HL-60/S4 treated with phorbol 12-myristate 13-acetate at 8.2 ng/mL for 4 days and 3 days (cell line): ENCODE data around the gene ZBTB7C.

ENCODE experiments used
- in situ Hi-C: fragments of 300-500 bp; cut with MboI; formaldehyde crosslinking; loops from 2 replicates; pipeline ENCODE4 v1.15.0; 2022; ENCODE audit warnings: low sequenced_read_pairs

ZBTB7C gene

DNA sequence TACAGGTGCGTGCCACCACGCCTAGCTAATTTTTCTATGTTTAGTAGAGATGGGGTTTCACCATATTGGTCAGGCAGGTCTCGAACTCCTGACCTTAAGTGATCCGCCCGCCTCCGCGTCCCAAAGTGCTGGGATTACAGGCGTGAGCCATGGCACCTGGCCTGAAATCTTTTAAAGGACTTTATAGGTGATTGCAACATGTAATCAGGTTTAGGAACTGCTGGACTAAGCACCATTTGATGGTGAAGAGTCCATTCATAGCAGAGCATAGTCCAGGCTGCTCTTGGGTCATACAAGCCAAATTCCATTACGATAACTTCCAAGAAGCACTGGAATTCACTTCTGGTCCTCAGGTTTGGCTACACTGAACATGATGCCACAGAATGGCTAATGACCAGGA lies 278.1 kb downstream of the ZBTB7C start:
- in situ Hi-C loops, result no loop called here

DNA sequence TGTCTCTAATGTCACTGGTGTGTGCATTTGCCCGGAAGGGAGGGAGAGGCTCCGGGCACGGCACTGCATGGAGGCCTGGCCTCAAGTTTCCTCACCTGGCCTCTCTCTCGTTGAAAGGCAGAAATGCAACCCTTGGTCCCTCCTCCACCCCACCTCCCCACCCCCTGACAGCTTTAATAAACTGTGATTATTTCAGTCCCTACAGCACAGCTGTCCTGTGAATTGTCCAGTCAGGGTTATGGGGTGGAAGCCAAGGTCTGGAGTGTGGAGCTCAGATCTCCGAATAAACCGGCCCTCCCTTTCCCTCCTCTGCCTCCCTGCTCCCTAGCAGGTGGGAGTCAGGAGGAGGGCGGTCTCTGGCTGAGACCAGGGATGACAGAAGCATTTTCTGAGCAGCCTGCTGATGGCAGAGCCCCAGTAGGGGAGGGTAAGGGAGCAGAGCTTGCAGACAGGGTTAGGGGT lies 279.5 kb downstream of the ZBTB7C start:
- in situ Hi-C loops, result no loop called here

DNA sequence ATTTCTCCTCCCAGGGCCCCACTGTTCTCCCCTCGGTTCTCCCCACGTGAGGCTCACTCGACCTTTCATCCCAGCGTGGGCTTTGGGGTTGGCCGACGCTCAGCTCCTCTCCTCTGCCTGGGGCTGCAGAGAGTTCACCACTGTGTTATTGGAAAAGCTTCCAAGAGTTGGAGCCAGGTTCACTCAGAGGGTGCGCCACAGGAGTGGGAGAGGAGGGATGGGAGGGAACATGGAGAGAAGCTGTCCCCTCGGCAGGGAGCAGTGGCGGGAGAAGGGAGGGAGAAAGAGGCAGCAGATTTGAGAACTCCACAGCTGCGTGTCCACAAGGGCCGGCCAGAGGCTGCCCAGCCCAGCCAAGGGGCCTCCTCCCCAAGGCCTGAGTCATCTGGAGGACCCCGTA lies 281.6 kb downstream of the ZBTB7C start:
- in situ Hi-C loops, result no loop called here

DNA sequence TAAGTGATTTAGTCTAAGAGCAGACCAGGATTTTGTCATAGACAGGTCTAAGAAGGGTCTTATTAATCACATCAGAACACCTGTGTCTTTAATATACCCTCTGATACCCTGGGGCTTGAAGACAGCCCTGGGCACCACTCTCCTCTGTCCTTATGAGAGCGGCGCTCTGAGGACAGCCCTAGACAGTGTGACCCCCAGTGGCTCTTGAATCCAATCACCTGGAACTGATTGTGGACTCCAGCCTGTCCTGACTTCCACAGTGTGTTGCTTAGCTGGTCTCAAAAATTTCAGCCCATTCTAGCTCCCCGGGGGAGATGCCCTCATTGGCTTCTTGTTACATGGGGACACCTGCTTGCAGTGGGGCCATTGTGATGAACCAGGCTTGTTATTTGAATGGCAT lies 282.9 kb downstream of the ZBTB7C start:
- in situ Hi-C loops, result no loop called here

DNA sequence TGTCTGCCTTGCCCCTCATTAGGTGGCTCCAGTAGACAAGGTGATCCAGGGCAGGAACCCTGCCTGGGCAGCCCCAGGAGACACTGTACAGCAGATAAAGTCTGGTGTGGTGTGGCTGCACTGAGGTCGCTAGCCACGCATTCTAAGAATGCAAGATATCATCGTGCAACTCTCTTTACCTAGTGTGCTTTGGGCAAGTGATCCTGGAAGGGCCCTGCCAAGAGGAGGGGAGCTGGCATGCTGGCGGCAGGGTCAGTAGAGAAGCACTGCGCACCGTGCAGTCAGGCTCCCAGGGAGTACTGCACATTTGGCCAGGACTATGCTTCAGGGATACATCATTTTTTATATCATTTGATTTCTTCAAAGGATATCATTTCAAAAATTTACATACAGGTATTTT lies 283.5 kb downstream of the ZBTB7C start:
- in situ Hi-C loops, result no loop called here

DNA sequence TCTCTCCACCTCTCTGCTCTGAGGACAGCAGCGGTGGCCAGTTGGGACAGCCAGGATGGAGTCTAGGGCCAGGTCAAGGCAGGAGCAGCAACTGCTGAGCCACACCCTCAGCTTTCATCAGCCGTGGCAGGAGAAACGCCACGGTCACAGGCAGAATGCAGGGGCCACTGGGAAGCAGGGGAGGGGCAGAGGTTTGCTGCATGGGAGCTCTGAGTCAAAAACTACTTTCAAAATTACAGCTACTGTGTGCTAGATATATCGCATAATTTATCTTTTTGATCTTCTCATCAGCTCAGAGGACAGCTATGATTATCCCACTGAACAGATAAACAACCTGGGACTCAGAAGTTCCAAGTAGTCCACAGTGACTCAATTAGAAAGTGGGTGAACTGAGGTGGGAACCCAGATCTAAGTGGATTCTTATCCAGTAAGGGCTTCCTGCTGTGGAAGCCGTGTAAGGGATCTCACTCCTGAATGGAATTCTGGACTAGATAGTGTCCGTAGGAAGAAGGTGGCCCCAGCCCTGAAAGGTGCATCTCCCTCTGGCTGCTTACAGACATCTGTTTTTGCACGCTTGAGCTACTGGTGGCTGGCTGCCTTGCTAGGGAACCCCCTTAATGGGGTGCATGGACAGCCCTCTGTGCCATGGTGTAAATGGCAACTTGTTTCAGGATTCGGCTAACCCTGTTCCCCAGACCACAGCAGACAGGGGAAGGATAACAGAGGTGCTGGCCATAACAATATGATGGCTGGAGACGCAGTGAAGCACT lies 284.1 kb downstream of the ZBTB7C start:
- in situ Hi-C loops, result no loop called here

DNA sequence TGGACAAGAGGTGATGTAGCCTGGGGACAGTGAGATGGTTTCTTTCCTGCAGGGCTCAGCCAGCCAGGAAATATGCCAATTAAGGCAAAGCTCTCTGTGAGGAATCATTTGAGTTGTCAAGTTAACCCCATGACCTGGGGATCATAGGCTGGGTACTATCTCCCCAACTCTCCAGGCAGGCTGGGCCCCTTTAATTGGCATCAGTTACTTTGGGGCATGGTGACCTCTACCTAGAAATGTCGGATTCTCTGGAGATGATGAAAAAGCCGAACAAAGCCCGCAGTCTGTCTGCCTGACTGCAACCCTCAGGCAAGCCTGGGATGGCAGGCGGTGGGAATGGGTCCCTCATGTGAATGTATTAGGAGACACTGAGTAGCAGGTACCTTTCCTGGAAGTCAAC lies 285.2 kb downstream of the ZBTB7C start:
- in situ Hi-C loops, result no loop called here

DNA sequence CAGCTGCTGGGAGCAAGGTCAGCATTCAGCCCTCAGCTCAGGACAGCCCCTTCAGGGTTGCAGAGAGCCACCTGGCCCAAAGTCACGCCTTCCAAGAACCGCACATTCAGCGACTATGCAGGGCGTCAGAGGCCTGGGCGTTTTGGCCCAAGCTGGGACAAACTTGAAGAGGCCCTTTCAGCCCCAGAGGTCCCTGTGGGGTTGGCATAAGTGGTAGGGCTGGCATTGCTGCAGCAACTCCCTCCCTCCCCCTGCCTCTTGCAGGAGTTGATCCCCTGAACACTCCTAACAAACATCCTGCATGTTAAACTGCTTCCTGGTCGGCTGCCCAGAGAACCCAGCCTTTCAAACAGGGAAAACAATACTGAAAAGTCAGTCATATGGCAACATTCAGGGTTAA lies 285.9 kb downstream of the ZBTB7C start:
- in situ Hi-C loops, result no loop called here

DNA sequence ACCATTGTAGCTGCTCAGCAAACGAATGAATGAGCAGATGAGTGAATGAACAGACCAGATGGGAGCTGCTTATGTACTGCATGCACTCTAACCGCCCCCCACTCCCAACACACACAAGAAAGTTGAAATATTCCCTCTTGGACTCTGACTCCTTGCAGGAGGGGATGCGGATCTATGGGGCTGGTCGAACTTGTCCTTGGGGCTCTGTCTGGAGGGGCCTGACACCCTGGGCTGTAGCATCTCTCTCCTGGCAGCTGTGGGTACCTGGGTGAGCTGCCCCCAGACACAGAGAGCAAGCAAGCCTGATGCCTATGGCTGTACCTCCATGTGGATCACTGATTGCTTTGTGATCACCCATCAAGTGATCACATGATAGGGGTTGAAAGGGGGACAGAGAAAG lies 286.4 kb downstream of the ZBTB7C start:
- in situ Hi-C loops, result no loop called here

DNA sequence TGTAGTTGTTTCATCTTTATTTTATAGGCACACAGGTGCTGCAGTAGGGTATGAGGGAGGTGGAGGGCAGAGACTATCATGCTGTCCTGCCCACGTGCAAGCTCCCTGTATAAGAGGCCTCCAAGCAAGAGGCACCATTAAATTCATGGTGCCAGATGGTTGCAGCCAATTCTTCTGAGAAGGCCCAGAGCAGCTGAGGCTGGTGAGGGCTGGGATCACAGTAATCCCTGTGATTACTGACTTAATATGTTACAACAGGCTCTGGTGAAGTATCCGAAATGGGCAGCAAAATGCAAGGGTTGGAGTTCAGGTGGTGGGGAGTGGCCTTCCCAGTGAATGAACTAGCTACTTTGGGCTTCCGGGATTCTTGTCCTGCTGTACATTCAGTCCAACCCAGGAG lies 286.8 kb downstream of the ZBTB7C start:
- in situ Hi-C loops, result no loop called here

DNA sequence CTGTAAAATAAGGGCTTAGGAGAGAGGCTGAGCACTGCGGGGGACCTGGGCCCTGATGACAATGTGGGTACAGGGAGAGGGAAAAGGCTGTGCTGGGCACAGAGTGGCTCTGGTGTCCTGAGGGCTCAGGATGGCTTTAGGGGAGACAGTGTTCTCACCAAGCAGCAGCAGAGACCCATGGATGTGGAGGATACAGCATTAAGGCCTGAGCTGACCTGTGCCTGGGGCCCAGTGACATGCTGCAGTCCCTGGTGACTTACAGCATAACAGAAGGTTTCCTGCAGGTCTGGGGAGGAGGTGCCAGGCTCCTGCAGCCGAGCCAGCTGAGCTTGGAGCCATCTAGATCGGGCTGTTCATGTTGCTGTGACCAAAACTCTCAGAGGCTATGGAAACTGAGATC lies 287.4 kb downstream of the ZBTB7C start:
- in situ Hi-C loops, result no loop called here

DNA sequence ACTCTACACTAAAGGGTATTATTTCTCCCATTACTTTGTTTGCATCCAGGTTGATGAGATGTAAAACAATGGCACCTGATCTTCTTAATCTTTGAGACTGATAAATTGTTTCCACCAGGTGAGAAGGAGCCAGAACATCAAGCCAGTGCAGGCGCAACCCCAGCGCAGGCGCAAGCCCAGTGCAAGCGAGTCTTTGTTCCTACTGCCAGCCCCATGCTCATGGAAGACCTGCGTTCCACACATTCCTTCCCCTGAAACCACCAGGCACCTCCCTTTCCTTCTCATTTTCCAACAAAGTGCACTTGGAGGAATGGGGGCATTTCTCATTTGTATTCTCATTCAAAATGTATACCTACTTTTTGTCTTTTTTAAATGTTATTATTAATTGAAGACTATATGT lies 290.0 kb downstream of the ZBTB7C start:
- in situ Hi-C loops, result no loop called here

DNA sequence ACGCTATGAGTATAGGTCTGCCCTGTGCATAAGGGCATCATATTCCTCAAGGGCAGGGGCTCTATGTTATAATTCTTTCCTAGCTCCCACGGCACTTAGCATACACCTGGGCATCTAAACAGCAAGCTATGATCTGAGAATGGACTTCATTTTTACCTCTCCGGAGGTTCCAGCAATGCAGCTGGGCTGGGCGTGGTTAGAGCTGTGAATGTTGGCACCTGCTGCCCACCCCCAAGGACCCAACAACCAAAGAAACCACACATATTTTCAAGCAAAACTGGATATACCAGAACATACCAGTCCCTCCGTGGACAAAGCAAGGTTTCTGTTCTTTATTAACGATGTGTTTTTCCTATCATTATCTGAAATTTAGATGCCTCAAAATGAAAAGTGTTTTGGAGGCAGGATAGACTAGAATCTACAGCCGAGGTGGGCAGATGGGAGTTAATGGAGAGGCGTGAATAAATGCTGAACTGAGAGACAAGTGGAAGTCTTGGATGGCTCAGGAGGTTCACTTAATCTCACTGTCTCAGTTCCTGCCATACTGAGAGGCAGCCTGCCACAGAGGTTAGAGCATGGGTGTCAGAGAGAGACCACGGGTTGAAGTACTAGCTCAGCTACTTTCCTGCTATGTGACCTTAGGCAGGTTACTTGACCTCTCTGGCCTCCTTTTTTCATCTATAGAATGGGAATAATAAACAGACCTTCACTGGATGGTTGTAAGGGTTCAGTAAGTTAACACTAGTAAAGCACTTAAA lies 292.1 kb downstream of the ZBTB7C start:
- in situ Hi-C loops, result no loop called here

DNA sequence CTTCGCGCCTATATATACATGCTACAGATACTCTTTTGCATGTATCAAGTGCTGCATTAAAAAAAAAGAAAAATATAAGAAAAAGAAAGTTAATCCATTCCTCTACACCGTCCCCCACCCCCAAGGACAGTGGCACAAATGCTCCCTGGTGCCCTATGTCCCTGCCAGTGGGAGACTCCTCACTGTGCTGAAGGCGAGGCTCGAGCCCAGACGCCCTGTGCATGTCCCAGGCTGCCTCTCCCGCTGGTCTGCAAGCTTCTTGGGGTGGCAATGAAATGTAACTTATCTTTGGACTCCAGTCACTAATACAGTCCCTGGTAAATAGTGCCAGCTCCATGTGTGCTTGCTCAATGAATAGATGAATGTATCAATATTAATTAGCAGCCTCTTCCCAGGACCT lies 293.2 kb downstream of the ZBTB7C start:
- in situ Hi-C loops, result no loop called here

DNA sequence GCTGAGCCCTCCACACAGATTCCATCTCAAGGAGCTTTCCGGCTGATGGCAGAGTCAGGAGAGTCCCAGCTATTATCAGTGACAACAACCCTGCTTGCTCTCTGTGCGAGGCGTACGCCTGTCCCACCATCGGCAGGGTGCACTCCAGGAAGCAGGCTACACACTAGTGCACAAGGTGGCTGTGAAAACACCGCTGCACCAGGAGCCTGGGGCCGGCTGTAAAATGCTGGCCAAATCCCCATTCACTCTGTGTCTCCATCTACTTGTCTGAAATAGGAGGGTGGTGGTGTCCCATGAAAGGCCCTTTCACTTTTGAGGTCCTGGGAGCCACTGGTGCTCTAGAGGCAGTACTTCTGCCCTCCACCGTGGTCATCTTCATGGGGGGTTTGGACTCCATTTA lies 295.5 kb downstream of the ZBTB7C start:
- in situ Hi-C loops, result no loop called here

DNA sequence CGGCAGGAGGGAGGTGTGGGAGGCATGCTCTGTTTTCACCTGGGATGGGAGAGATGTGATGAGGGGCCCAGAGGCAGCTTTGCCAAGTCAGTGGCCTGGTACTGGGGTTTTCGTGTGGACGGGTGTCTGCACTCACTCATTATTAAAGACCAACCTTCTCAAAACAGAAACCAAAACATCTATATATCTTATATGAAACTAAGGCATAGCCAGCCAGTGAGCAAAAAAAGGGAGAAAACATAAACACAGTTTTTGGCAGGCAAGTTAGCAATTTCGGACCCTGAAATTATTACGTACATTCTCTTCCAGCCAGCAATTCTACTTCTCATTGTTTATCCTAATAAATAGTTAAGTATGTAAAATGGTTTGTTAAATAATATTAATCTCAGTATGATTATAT lies 297.6 kb downstream of the ZBTB7C start:
- in situ Hi-C loops, result no loop called here

DNA sequence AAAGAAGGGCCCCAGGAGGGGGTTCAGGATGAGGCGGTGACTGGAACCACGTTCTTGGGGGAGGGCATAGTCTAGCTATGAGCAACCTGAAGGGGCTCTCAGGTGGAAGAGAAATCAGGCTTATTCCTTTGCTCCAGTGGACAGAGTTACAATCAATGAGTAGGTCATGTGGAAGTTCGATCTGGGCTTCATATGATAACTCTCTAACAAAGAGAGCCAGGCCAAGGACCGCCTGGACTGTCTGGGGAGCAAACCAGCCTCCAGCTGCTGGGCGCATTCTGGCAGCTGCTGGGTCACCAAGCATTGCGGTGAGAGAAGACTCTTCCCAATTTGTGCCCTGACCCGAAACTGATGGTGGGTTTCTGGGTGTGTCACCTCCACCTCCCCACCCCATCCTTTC lies 298.4 kb downstream of the ZBTB7C start:
- in situ Hi-C loops, result no loop called here

DNA sequence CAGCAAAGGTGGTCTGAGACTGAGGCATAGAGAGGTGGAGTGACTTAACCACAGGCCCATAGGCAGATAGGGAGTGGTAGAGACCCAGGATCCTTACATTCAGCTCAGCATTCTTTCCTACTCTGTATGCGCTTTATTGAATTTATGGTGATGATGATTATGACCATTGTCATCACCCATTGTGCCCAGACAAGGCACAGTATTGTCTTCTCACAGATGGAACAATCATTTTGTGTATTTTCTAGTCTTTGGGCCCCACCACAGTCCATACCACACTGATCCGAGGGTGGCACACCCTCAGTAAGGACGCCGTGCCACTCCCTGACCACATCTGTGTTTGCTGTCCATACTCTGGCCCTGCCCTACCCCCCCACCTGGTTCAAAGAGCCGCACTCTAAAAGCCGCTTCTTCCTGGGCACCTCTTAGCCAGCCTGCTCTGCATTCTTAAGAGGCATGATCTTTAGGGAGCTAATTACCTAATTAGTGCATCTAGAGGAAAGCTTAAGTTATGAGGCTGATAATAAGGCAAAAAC lies 299.2 kb downstream of the ZBTB7C start:
- in situ Hi-C loops, result no loop called here

DNA sequence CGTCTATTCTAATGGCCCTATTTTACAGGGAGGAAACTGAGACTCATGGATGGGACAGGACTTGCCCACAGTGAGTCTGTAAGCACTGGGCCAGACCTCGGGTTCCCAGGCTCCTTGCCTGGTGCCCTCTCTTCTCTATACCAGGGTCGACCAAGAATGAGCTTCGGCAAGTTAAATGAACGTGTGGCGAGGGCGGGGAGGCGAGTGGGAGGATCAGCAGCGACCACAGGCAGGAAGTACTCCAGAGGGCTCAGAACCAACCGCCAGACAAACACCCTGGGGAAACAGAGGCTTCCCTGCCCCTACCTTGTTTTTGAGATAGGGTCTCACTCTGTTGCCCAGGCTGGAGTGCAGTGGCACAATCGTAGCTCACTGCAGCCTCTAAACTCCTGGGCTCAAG lies 301.0 kb downstream of the ZBTB7C start:
- in situ Hi-C loops, result no loop called here

DNA sequence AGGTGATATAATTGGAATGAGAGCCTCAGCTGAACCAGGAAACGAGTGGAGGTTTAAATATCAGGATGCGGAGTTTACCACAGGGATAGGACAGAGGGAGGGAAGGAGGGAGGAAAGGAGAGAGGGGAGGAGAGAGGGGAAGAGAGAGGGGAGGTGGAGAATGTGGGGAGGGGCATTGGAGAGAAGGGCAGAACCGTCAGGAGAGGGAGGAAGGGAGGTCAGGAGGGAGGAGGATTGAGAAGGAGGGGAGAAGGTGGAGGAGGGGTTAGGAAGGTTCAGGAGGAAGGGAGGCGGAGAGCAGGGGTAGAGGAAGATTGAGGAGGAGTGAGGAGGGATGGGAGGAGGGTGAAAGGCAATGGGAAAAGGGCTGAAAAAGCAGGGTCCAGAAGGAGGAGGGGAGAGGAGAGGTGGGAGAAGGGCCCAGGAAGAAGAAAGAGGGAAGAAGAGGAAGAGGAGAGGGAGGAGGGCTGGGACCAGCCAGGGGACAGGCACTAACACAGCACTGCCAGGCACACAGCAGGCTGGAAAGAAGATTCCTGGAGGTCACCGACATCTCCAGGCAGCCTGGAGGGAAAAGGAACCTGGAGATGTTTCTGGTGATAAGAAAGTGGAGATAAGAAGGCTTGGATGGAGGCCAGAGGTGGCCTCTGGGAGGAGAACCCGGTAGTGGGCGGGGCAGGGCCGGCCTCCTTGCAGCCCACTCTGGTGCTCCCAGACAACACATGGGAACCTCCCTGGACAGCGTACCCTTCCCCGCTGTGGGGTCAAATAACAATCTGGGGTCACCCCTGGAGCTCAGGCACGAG lies 302.0 kb downstream of the ZBTB7C start:
- in situ Hi-C loops, result no loop called here

DNA sequence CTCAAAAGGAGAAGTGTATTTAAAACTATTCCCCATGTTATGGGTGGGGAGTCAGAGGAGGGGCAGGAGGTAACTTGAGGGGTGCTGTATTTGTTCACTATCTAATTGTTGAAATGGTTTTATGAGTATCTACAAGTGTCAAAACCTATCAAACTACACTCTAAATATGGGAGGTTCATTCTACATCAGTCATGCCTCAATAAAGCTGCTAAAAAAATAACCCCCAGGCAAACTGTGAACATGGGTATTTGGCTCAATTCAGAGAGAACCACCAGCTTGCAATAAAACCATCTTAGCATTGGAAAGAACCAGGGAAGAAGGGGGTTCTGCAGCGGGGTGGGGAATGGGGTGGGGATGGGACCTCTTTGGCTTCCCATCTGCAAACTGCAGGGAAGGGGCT lies 302.7 kb downstream of the ZBTB7C start:
- in situ Hi-C loops, result no loop called here
